H9 (cell line): ENCODE data around the gene RFPL1. TPM values are rescaled to one million over a fixed set of nuclear protein-coding genes. Genes with fewer than 3 reads are reported as not detected.
"Not testable (repeated sequence)": the region's sequence is repeated elsewhere in the genome, so short reads cannot be mapped to it uniquely, and the experiment has no call there.

Experiments
- DNase-seq: peaks from one replicate; pipeline ENCODE4 v3.0.0-alpha.2; 2017
- H2AFZ ChIP-seq: one replicate; pipeline ENCODE4 v1.6.1; 2013; ENCODE audit warnings: mild to moderate bottlenecking, low read length, control low read depth, moderate library complexity
- H2AK5ac ChIP-seq: 2 replicates; pipeline ENCODE4 v1.6.1; 2013; ENCODE audit warnings: low read length, control low read depth, mixed read lengths; ENCODE audit not compliant: insufficient read length
- H2BK120ac ChIP-seq: one replicate; pipeline ENCODE4 v1.6.1; 2013; ENCODE audit warnings: low read depth, mild to moderate bottlenecking, low read length, control low read depth, inconsistent platforms; ENCODE audit not compliant: poor library complexity, severe bottlenecking
- H2BK12ac ChIP-seq: 2 replicates; pipeline ENCODE4 v1.6.1; 2013; ENCODE audit warnings: low read length, control low read depth, mixed read lengths, low read depth; ENCODE audit not compliant: insufficient read length
- H2BK15ac ChIP-seq: 2 replicates; pipeline ENCODE4 v1.6.1; 2013; ENCODE audit warnings: low read depth, low read length, control low read depth
- H2BK20ac ChIP-seq: one replicate; pipeline ENCODE4 v1.6.1; 2013; ENCODE audit warnings: low read depth, mild to moderate bottlenecking, low read length, control low read depth, inconsistent platforms; ENCODE audit not compliant: poor library complexity, severe bottlenecking
- H2BK5ac ChIP-seq: 2 replicates; pipeline ENCODE4 v1.6.1; 2013; ENCODE audit warnings: low read length, control low read depth, mixed read lengths; ENCODE audit not compliant: insufficient read length
- H3K14ac ChIP-seq: 2 replicates; pipeline ENCODE4 v1.6.1; 2013; ENCODE audit warnings: low read length, control low read depth; ENCODE audit not compliant: insufficient read depth
- H3K18ac ChIP-seq: 2 replicates; pipeline ENCODE4 v1.6.1; 2013; ENCODE audit warnings: low read depth, mild to moderate bottlenecking, mixed read lengths, low read length, control low read depth; ENCODE audit not compliant: insufficient read length
- H3K23ac ChIP-seq: 2 replicates; pipeline ENCODE4 v1.6.1; 2013; ENCODE audit warnings: low read length, control low read depth, mixed read lengths, low read depth; ENCODE audit not compliant: insufficient read length
- H3K23me2 ChIP-seq: 2 replicates; pipeline ENCODE4 v1.6.1; 2013; ENCODE audit warnings: low read depth, mild to moderate bottlenecking, mixed read lengths, low read length, control low read depth; ENCODE audit not compliant: insufficient read length, poor library complexity, severe bottlenecking
- H3K27ac ChIP-seq: 2 replicates; pipeline ENCODE4 v1.5.1; 2013; ENCODE audit warnings: low read length, control low read depth, mixed read lengths, low read depth; ENCODE audit not compliant: insufficient read length
- H3K27me3 ChIP-seq: 2 replicates; pipeline ENCODE4 v1.6.1; 2013; ENCODE audit warnings: low read length, control low read depth, inconsistent platforms; ENCODE audit not compliant: insufficient read depth
- H3K4ac ChIP-seq: 2 replicates; pipeline ENCODE4 v1.6.1; 2013; ENCODE audit warnings: low read depth, mild to moderate bottlenecking, control low read depth, inconsistent platforms, low read length, moderate library complexity
- H3K4me1 ChIP-seq: 2 replicates; pipeline ENCODE4 v1.6.1; 2013; ENCODE audit warnings: low read length, control low read depth, inconsistent platforms; ENCODE audit not compliant: insufficient read depth
- H3K4me2 ChIP-seq: 2 replicates; pipeline ENCODE4 v1.6.1; 2013; ENCODE audit warnings: low read length, control low read depth, mixed read lengths; ENCODE audit not compliant: insufficient read length, insufficient read depth
- H3K56ac ChIP-seq: 2 replicates; pipeline ENCODE4 v1.6.1; 2013; ENCODE audit warnings: low read depth, mild to moderate bottlenecking, mixed read lengths, low read length, control low read depth; ENCODE audit not compliant: insufficient read length
- H3K79me1 ChIP-seq: 2 replicates; pipeline ENCODE4 v1.6.1; 2013; ENCODE audit warnings: low read depth, mild to moderate bottlenecking, moderate library complexity, low read length, control low read depth, inconsistent platforms; ENCODE audit not compliant: insufficient read depth, poor library complexity, severe bottlenecking
- H3K79me2 ChIP-seq: 2 replicates; pipeline ENCODE4 v1.6.1; 2013; ENCODE audit warnings: low read length, control low read depth, inconsistent platforms; ENCODE audit not compliant: insufficient read depth
- H3K9ac ChIP-seq: 2 replicates; pipeline ENCODE4 v1.6.1; 2013; ENCODE audit warnings: low read length, control low read depth, mixed read lengths; ENCODE audit not compliant: insufficient read length; ENCODE audit errors: extremely low read depth
- H3K9me3 ChIP-seq: one replicate; pipeline ENCODE4 v1.6.1; 2013; ENCODE audit warnings: low read depth, low read length, inconsistent platforms; ENCODE audit not compliant: control insufficient read depth
- H3T11ph ChIP-seq: one replicate; pipeline ENCODE4 v1.6.1; 2013; ENCODE audit warnings: mild to moderate bottlenecking, low read length, control low read depth, inconsistent platforms
- H4K20me1 ChIP-seq: one replicate; pipeline ENCODE4 v1.6.1; 2013; ENCODE audit not compliant: control insufficient read depth, insufficient read length, insufficient read depth
- H4K5ac ChIP-seq: 2 replicates; pipeline ENCODE4 v1.6.1; 2013; ENCODE audit warnings: low read depth, mild to moderate bottlenecking, mixed read lengths, low read length, control low read depth; ENCODE audit not compliant: insufficient read length
- H4K8ac ChIP-seq: replicated peaks from 2 replicates; pipeline ENCODE4 v1.6.1; 2013; ENCODE audit warnings: low read length, control low read depth, mixed read lengths, low read depth; ENCODE audit not compliant: insufficient read length
- H4K91ac ChIP-seq: 2 replicates; pipeline ENCODE4 v1.6.1; 2013; ENCODE audit warnings: low read depth, mild to moderate bottlenecking, moderate library complexity, mixed read lengths, low read length, control low read depth; ENCODE audit not compliant: insufficient read length
- H3K27ac Mint-ChIP-seq, 3 experiments: 2 replicates in 2 of 3; 3 replicates in 1 of 3; pipeline ENCODE4 v1.8.0; 2020 to 2021; ENCODE audit warnings: mixed read lengths in 3 of 3, mild to moderate bottlenecking in 1 of 3, moderate library complexity in 1 of 3
- H3K27me3 Mint-ChIP-seq: 2 replicates; pipeline ENCODE4 v1.8.0; 2021; ENCODE audit warnings: low read depth, mild to moderate bottlenecking, moderate library complexity, mixed read lengths
- H3K36me3 Mint-ChIP-seq, 3 experiments: 2 replicates in 2 of 3; 3 replicates in 1 of 3; pipeline ENCODE4 v1.8.0; 2020 to 2021; ENCODE audit warnings: low read depth in 3 of 3, mixed read lengths in 3 of 3; ENCODE audit not compliant: insufficient read depth in 1 of 3
- H3K4me1 Mint-ChIP-seq, 2 experiments: 2 replicates each; pipeline ENCODE4 v1.8.0; 2020; ENCODE audit warnings: mixed read lengths in 2 of 2
- H3K4me3 Mint-ChIP-seq, 2 experiments: 2 replicates in 1 of 2; 3 replicates in 1 of 2; pipeline ENCODE4 v1.8.0; 2020 to 2021; ENCODE audit warnings: mild to moderate bottlenecking in 2 of 2, mixed read lengths in 2 of 2, moderate library complexity in 1 of 2
- H3K9me3 Mint-ChIP-seq, 2 experiments: 2 replicates in 1 of 2; 3 replicates in 1 of 2; pipeline ENCODE4 v1.8.0; 2020; ENCODE audit warnings: mild to moderate bottlenecking in 2 of 2, mixed read lengths in 2 of 2, moderate library complexity in 1 of 2
- WGBS: extraction: QIAGEN DNeasy Blood & Tissue Kit; methylation state at CpG from one replicate; pipeline ENCODE4 v1.1.7; 2013; ENCODE audit warnings: missing lambda C conversion rate, low lambda C conversion rate, mixed read lengths; ENCODE audit not compliant: insufficient read length; ENCODE audit errors: extremely low coverage; 5-methylcytosine and 5-hydroxymethylcytosine counted together
- total RNA-seq: library from RNA; stranded (reverse); gene quantifications from 2 replicates; pipeline ENCODE4 v1.2.1, GENCODE V29; 2021
- TF ChIP-seq, protein P1 (sequence below): fragments of 200-600 bp; sonication (generic); conservative IDR thresholded peaks from 3 replicates; pipeline ENCODE4 v1.8.0; 2021; ENCODE audit warnings: antibody characterized with exemption, mild to moderate bottlenecking

The RFPL1 gene
- total RNA-seq, 1 experiment from 2014 or later, result not detected

DNA sequence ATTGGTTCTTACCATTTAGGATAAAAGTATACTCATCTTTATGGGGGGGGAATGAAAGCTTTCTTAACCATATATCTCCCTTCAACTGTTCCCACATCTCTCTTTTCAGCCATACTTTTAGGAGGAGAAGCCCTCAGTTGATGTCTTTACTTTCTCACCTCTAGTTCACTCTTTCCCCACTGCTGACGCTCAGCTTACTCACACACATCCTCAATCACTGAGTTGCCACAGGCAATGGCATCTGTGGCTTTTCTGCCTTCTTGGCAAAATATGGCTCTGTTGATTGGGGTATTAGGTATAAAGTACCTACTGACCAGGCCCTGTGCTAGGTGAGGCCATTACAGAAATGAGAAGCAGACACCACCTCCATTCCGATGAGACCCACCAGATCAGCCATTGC lies 37.8 kb upstream of the RFPL1 start:
- Histone ChIP-seq H2BK120ac (no peak overlapping the region), H2AFZ (no peak overlapping the region), H3K18ac (no peak overlapping the region), H4K5ac (no peak overlapping the region), H3K4ac (no peak overlapping the region), H2BK12ac (no peak overlapping the region), H2BK5ac (no peak overlapping the region), H2BK15ac (no peak overlapping the region), H2BK20ac (no peak overlapping the region), H3T11ph (no peak overlapping the region), H4K8ac (no peak overlapping the region), H3K23ac (no peak overlapping the region), H3K4me2 (no peak overlapping the region), H3K79me1 (no peaks in the 10 kb centered on the region), H3K9ac (no peak overlapping the region), H3K4me1 (no peaks in the 10 kb centered on the region), H2AK5ac (no peak overlapping the region), H3K9me3 (no peaks in the 10 kb centered on the region), H4K20me1 (no peaks in the 10 kb centered on the region), H3K79me2 (no peaks in the 10 kb centered on the region), H4K91ac (no peak overlapping the region), H3K56ac (no peak overlapping the region), H3K27ac (no peak overlapping the region), H3K14ac (no peak overlapping the region), H3K27me3 (no peaks in the 10 kb centered on the region), H3K23me2 (no peaks in the 10 kb centered on the region)
- no CpG with 5 or more reads among the region's 2 CpGs for WGBS
- H3K9me3 Mint-ChIP-seq, result no peaks in the 10 kb centered on the region
- H3K27me3 Mint-ChIP-seq, result peaks cover 10% of the 10 kb centered on the region
- no peaks in the 10 kb centered on the region for H3K36me3 Mint-ChIP-seq
- H3K27ac Mint-ChIP-seq, result no peak overlapping the region
- TF ChIP-seq, protein P1, sequence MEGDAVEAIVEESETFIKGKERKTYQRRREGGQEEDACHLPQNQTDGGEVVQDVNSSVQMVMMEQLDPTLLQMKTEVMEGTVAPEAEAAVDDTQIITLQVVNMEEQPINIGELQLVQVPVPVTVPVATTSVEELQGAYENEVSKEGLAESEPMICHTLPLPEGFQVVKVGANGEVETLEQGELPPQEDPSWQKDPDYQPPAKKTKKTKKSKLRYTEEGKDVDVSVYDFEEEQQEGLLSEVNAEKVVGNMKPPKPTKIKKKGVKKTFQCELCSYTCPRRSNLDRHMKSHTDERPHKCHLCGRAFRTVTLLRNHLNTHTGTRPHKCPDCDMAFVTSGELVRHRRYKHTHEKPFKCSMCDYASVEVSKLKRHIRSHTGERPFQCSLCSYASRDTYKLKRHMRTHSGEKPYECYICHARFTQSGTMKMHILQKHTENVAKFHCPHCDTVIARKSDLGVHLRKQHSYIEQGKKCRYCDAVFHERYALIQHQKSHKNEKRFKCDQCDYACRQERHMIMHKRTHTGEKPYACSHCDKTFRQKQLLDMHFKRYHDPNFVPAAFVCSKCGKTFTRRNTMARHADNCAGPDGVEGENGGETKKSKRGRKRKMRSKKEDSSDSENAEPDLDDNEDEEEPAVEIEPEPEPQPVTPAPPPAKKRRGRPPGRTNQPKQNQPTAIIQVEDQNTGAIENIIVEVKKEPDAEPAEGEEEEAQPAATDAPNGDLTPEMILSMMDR, result no peak
- no peak overlapping the region for H3K4me3 Mint-ChIP-seq
- DNase-seq, result no peak
- H3K4me1 Mint-ChIP-seq, result no peaks in the 10 kb centered on the region

DNA sequence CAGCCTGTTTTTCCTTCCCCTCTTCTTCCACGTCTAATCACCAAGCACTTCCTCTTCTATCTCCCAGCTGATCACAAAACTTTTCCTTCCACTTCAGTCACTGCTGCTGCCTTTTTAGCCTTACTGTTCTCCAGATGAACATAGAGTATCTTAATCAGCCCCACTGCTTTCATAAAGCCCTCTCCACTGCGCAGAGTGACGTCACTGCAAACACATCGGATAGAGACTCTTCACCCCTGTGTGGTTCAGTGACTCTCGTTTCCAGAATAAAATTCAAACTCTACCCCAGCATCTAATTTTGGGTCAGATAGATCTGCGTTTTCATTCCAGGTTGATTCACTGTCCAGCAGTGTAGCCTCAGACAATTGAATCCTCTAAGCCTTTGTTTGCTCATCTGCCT lies 36.8 kb upstream of the RFPL1 start:
- no CpG with 5 or more reads among the region's 6 CpGs for WGBS

More for the DNA sequence above, 36.8 kb upstream of the RFPL1 start:
- not testable (repeated sequence) for H2BK12ac ChIP-seq, H3K9me3 ChIP-seq, H2BK15ac ChIP-seq, H3K9me3 Mint-ChIP-seq, H3T11ph ChIP-seq, H3K56ac ChIP-seq, H2AFZ ChIP-seq, H4K20me1 ChIP-seq, H4K8ac ChIP-seq, H3K27me3 Mint-ChIP-seq, H2BK20ac ChIP-seq, H2BK5ac ChIP-seq, H3K27ac ChIP-seq, H3K4me1 Mint-ChIP-seq, H3K23ac ChIP-seq, H3K36me3 Mint-ChIP-seq, DNase-seq, H4K5ac ChIP-seq, H3K9ac ChIP-seq, H3K14ac ChIP-seq, H3K23me2 ChIP-seq, H3K79me1 ChIP-seq, H4K91ac ChIP-seq, H2BK120ac ChIP-seq, H3K27me3 ChIP-seq, H3K4ac ChIP-seq, H2AK5ac ChIP-seq, H3K27ac Mint-ChIP-seq, H3K4me2 ChIP-seq, H3K18ac ChIP-seq, H3K4me1 ChIP-seq, H3K4me3 Mint-ChIP-seq, H3K79me2 ChIP-seq
